IPS-20b (cell line): ENCODE data around the gene TAF13.

Source experiments
- H3K27ac ChIP-seq: one replicate; pipeline ENCODE4 v1.5.1; 2013; ENCODE audit warnings: low read length
- H3K27me3 ChIP-seq: 2 replicates; pipeline ENCODE4 v1.6.1; 2013; ENCODE audit warnings: mild to moderate bottlenecking, low read length, inconsistent platforms; ENCODE audit not compliant: insufficient read depth
- H3K36me3 ChIP-seq: 2 replicates; pipeline ENCODE4 v1.6.1; 2013; ENCODE audit warnings: low read depth, mild to moderate bottlenecking, inconsistent platforms, low read length, moderate library complexity; ENCODE audit not compliant: insufficient read depth
- H3K4me1 ChIP-seq: 2 replicates; pipeline ENCODE4 v1.6.1; 2013; ENCODE audit warnings: mild to moderate bottlenecking, control low read depth, inconsistent platforms, low read length, moderate library complexity; ENCODE audit not compliant: insufficient read depth
- H3K4me3 ChIP-seq: 2 replicates; pipeline ENCODE4 v1.5.1; 2013; ENCODE audit warnings: mild to moderate bottlenecking, low read length, inconsistent platforms
- H3K9ac ChIP-seq: 2 replicates; pipeline ENCODE4 v1.6.1; 2013; ENCODE audit warnings: low read depth, mild to moderate bottlenecking, inconsistent platforms, low read length, moderate library complexity
- H3K9me3 ChIP-seq: 2 replicates; pipeline ENCODE4 v1.6.1; 2013; ENCODE audit warnings: mild to moderate bottlenecking, low read depth, low read length, inconsistent platforms; ENCODE audit not compliant: insufficient read depth

Gene TAF13

GRCh38 chr1:109090196-109091077 lies 14.6 kb upstream of the TAF13 start, which contains the start of gene TMEM167B:
TMEM167B (plus strand) TSS chr1:109090764; CDS start chr1:109090873, 109 bp downstream.
- H3K9me3 ChIP-seq, result no peaks in the 10 kb centered on the region
- H3K27me3 ChIP-seq, result no peaks in the 10 kb centered on the region
- no peak within 1 kb of the TSS for H3K27ac ChIP-seq
- H3K36me3 ChIP-seq, result peaks cover 15% of the 10 kb centered on the region
- peaks cover 9% of the 10 kb centered on the region for H3K4me1 ChIP-seq
- H3K9ac ChIP-seq, result peak within 1 kb of the TSS; percentile 90
- peak within 1 kb of the TSS; percentile 91 for H3K4me3 ChIP-seq

GRCh38 chr1:109089242-109090015 lies 13.6 kb upstream of the TAF13 start:
- Histone ChIP-seq H3K9me3 (no peaks in the 10 kb centered on the region), H3K4me3 (peak overlapping the region; percentile 91; the same call in 1 of the 2 replicates), H3K4me1 (peaks cover 9% of the 10 kb centered on the region), H3K27me3 (no peaks in the 10 kb centered on the region), H3K36me3 (peaks cover 7% of the 10 kb centered on the region), H3K27ac (no peak overlapping the region), H3K9ac (no peak overlapping the region)

- H3K27me3 ChIP-seq, result no peaks in the 10 kb centered on the region
- no peaks in the 10 kb centered on the region for H3K36me3 ChIP-seq
- H3K9ac ChIP-seq, result no peak overlapping the region
- no peak overlapping the region for H3K4me3 ChIP-seq
- H3K9me3 ChIP-seq, result no peaks in the 10 kb centered on the region
- peaks cover 4% of the 10 kb centered on the region; the same call in 1 of the 2 replicates for H3K4me1 ChIP-seq
- no peak overlapping the region for H3K27ac ChIP-seq
Observed at GRCh38 chr1:109084563-109085517, 9.0 kb upstream of the TAF13 start.

- peaks cover 4% of the 10 kb centered on the region; the same call in 1 of the 2 replicates for H3K4me1 ChIP-seq
- H3K36me3 ChIP-seq, result no peaks in the 10 kb centered on the region
- H3K27ac ChIP-seq, result no peak overlapping the region
- no peak overlapping the region for H3K4me3 ChIP-seq
- H3K27me3 ChIP-seq, result no peaks in the 10 kb centered on the region
- no peak overlapping the region for H3K9ac ChIP-seq
- H3K9me3 ChIP-seq, result no peaks in the 10 kb centered on the region
Observed at GRCh38 chr1:109083923-109084322, 8.1 kb upstream of the TAF13 start.

GRCh38 chr1:109083501-109083900 lies 7.7 kb upstream of the TAF13 start:
- no peak overlapping the region for H3K27ac ChIP-seq
- peaks cover 4% of the 10 kb centered on the region; the same call in 1 of the 2 replicates for H3K4me1 ChIP-seq
- H3K36me3 ChIP-seq, result no peaks in the 10 kb centered on the region
- no peak overlapping the region for H3K4me3 ChIP-seq
- no peaks in the 10 kb centered on the region for H3K9me3 ChIP-seq
- no peak overlapping the region for H3K9ac ChIP-seq
- H3K27me3 ChIP-seq, result no peaks in the 10 kb centered on the region

- Histone ChIP-seq H3K9me3 (no peaks in the 10 kb centered on the region), H3K4me3 (no peak overlapping the region), H3K36me3 (no peaks in the 10 kb centered on the region), H3K9ac (no peak overlapping the region), H3K27me3 (no peaks in the 10 kb centered on the region), H3K4me1 (peaks cover 4% of the 10 kb centered on the region; the same call in 1 of the 2 replicates), H3K27ac (no peak overlapping the region)
Observed at GRCh38 chr1:109080441-109081082, 4.8 kb upstream of the TAF13 start.

GRCh38 chr1:109079240-109079622 lies 3.4 kb upstream of the TAF13 start:
- Histone ChIP-seq H3K27ac (no peak overlapping the region), H3K36me3 (no peaks in the 10 kb centered on the region), H3K4me3 (no peak overlapping the region), H3K27me3 (no peaks in the 10 kb centered on the region), H3K9ac (no peak overlapping the region), H3K4me1 (peaks cover 4% of the 10 kb centered on the region; the same call in 1 of the 2 replicates), H3K9me3 (no peaks in the 10 kb centered on the region)

- Histone ChIP-seq H3K4me3 (no peak overlapping the region), H3K27ac (no peak overlapping the region), H3K36me3 (no peaks in the 10 kb centered on the region), H3K9me3 (no peaks in the 10 kb centered on the region), H3K9ac (no peak overlapping the region), H3K4me1 (peaks cover 2% of the 10 kb centered on the region; the same call in 1 of the 2 replicates), H3K27me3 (no peaks in the 10 kb centered on the region)
Observed at GRCh38 chr1:109078317-109078716, 2.5 kb upstream of the TAF13 start.

- Histone ChIP-seq H3K27me3 (no peaks in the 10 kb centered on the region), H3K4me1 (no peaks in the 10 kb centered on the region), H3K4me3 (no peak overlapping the region), H3K36me3 (peaks cover 53% of the 10 kb centered on the region), H3K9me3 (no peaks in the 10 kb centered on the region), H3K9ac (no peak overlapping the region), H3K27ac (no peak overlapping the region)
Observed at GRCh38 chr1:109069294-109069693, 6.5 kb downstream of the TAF13 start.

- Histone ChIP-seq H3K4me1 (no peaks in the 10 kb centered on the region), H3K9ac (no peak overlapping the region), H3K27me3 (no peaks in the 10 kb centered on the region), H3K36me3 (peaks cover 60% of the 10 kb centered on the region), H3K9me3 (no peaks in the 10 kb centered on the region), H3K4me3 (no peak overlapping the region), H3K27ac (no peak overlapping the region)
Observed at GRCh38 chr1:109067883-109068282, 7.9 kb downstream of the TAF13 start.
